HepG2 (cell line): ENCODE data around the gene GLI3. TPM values are rescaled to one million over a fixed set of nuclear protein-coding genes. Genes with fewer than 3 reads are reported as not detected.

Experiments used
- ATAC-seq: fragments of 200-7000 bp; cut with Tn5 transposase; 3 replicates; pipeline ENCODE4 v1.9.1; 2020; ENCODE audit warnings: mild to moderate bottlenecking, moderate library complexity
- BruUV-seq: library from RNA; stranded (reverse); fragments of 400-500 nt; replicated peaks from 2 replicates; lab custom pipeline; 2021; lab: Mats Ljungman, UMichigan
- CTCF ChIA-PET: fragments of 300-600 bp; formaldehyde crosslinking; extraction: SDS; loops from one replicate; lab custom pipeline; 2021; ENCODE audit warnings: low total read pairs, inconsistent platforms, low intra/inter-chr PET ratio; lab: Yijun Ruan, JAX
- POLR2A ChIA-PET: fragments of 350-600 bp; sonication (Branson Sonifier 250); formaldehyde crosslinking; loops from one replicate; lab custom pipeline; 2020; ENCODE audit warnings: antibody characterized with exemption, inconsistent platforms; lab: Yijun Ruan, JAX
- DNase-seq: peaks from one replicate; pipeline ENCODE4 v3.0.0-alpha.2; 2015; ENCODE audit warnings: low spot score
- FAIRE-seq: peaks from 3 replicates; lab custom pipeline; 2011; peaks lifted over from hg19 to GRCh38; lab: Jason Lieb, UNC
- H2AFZ ChIP-seq: one replicate; pipeline ENCODE4 v1.6.1; 2011; ENCODE audit warnings: low read length, inconsistent platforms
- H3K27ac ChIP-seq: fragments of 300-600 bp; 3 replicates; pipeline ENCODE4 v1.8.0; 2011; ENCODE audit warnings: mixed run types, mild to moderate bottlenecking, mixed read lengths, low read length, inconsistent platforms; ENCODE audit not compliant: insufficient read depth; ENCODE audit errors: extremely low read length
- H3K27me3 ChIP-seq, 2 experiments: fragments of 200-600 bp in 1 of 2; 2 replicates in 1 of 2; 3 replicates in 1 of 2; pipeline versions ENCODE4 v1.6.0 to v1.8.0; 2011; ENCODE audit warnings: low read length in 2 of 2, mild to moderate bottlenecking in 2 of 2, moderate library complexity in 2 of 2, inconsistent platforms in 1 of 2; ENCODE audit not compliant: insufficient read depth in 2 of 2, control insufficient read depth in 1 of 2
- H3K36me3 ChIP-seq, 2 experiments: fragments of 200-600 bp in 1 of 2; replicated peaks in 1 of 2; 2 replicates in 1 of 2; 3 replicates in 1 of 2; pipeline versions ENCODE4 v1.5.1 to v1.8.0; 2011; ENCODE audit warnings: low read length in 2 of 2, inconsistent platforms in 1 of 2; ENCODE audit not compliant: insufficient read depth in 2 of 2, control insufficient read depth in 1 of 2
- H3K4me1 ChIP-seq: 2 replicates; pipeline ENCODE4 v1.5.1; 2012; ENCODE audit warnings: low read length, inconsistent platforms; ENCODE audit not compliant: insufficient read depth
- H3K4me2 ChIP-seq: 2 replicates; pipeline ENCODE4 v1.6.0; 2011; ENCODE audit warnings: low read depth, low read length, inconsistent platforms
- H3K4me3 ChIP-seq, 3 experiments: fragments of 200-600 bp in 1 of 3; sonication (generic), shearing (Covaris generic) in 1 of 3; replicated peaks in 1 of 3; 2 replicates each; pipeline ENCODE4 v1.5.1; 2011 to 2016; ENCODE audit warnings: low read length in 3 of 3, inconsistent platforms in 2 of 3, low read depth in 2 of 3, mild to moderate bottlenecking in 2 of 3, control low read depth in 1 of 3, mixed read lengths in 1 of 3; ENCODE audit not compliant: insufficient read depth in 1 of 3
- H3K79me2 ChIP-seq: one replicate; pipeline ENCODE4 v1.6.1; 2011; ENCODE audit warnings: low read length, inconsistent platforms; ENCODE audit not compliant: insufficient read depth
- H3K9ac ChIP-seq: 2 replicates; pipeline ENCODE4 v1.6.0; 2011; ENCODE audit warnings: mild to moderate bottlenecking, low read depth, low read length, inconsistent platforms; ENCODE audit not compliant: insufficient read depth
- H3K9me3 ChIP-seq: 2 replicates; pipeline ENCODE4 v1.5.1; 2012; ENCODE audit warnings: mild to moderate bottlenecking, low read length
- H4K20me1 ChIP-seq: 2 replicates; pipeline ENCODE4 v1.6.0; 2011; ENCODE audit warnings: inconsistent platforms, mild to moderate bottlenecking, low read length, moderate library complexity; ENCODE audit not compliant: insufficient read depth
- CEBPB ChIP-seq: IDR thresholded peaks from 2 replicates; pipeline ENCODE4 v1.6.1; 2011; ENCODE audit warnings: low read depth, low read length, improper control_type of control experiment, borderline replicate concordance
- CEBPG ChIP-seq: IDR thresholded peaks from 2 replicates; pipeline ENCODE4 v1.6.1; 2016
- WGBS: methylation state at CpG from one replicate; pipeline ENCODE4 v1.1.6; 2017; ENCODE audit warnings: low lambda C conversion rate; 5-methylcytosine and 5-hydroxymethylcytosine counted together
- in situ Hi-C: cut with HindIII; loops from 2 replicates; pipeline ENCODE4 v1.10.0; 2017; ENCODE audit warnings: low pct_unique_long_range_greater_than_20kb; ENCODE audit not compliant: extremely low pct_ligation_motif_present
- intact Hi-C: fragments of 100-400 bp; cut with micrococcal nuclease; formaldehyde crosslinking; loops from one replicate; pipeline ENCODE4 v1.10.0; 2022; ENCODE audit not compliant: unreplicated experiment
- polyA plus RNA-seq, 8 experiments: library from polyadenylated mRNA; depleted of rRNA in 3 of 8; stranded (reverse) in 7 of 8; unstranded in 1 of 8; fragments of >200 nt; fragmentation: Illumina TruSeq in 4 of 8; extraction: Trizol in 4 of 8; gene quantifications; 2 replicates each; pipeline versions ENCODE4 v1.2.1 to v1.2.3, GENCODE V29; 2011 to 2016; ENCODE audit warnings: low read depth in 4 of 8, missing spikeins in 1 of 8, mixed read lengths in 1 of 8; ENCODE audit not compliant: insufficient read depth in 1 of 8
- total RNA-seq, 5 experiments: library from RNA; depleted of rRNA; stranded (reverse); fragments of >200 nt; fragmentation: Illumina TruSeq; extraction: Trizol; gene quantifications; 2 replicates each; pipeline ENCODE4 v1.2.3, GENCODE V29; 2016; ENCODE audit warnings: low read depth in 1 of 5
- TF ChIP-seq, protein P1 (sequence below): sonication (generic); formaldehyde crosslinking; IDR thresholded peaks from 2 replicates; pipeline ENCODE4 v1.8.0; 2022; ENCODE audit warnings: mild to moderate bottlenecking, missing genetic modification reagents
- TF ChIP-seq, protein P2 (sequence below): sonication (generic); formaldehyde crosslinking; IDR thresholded peaks from 2 replicates; pipeline ENCODE4 v1.4.0; 2020; ENCODE audit warnings: missing genetic modification reagents, borderline replicate concordance

GLI3 gene
- total and polyA plus RNA-seq, 2 of the 13 experiments (the other 11 are each of a cell fraction or from before 2014, with no cell fraction given) = not detected

DNA sequence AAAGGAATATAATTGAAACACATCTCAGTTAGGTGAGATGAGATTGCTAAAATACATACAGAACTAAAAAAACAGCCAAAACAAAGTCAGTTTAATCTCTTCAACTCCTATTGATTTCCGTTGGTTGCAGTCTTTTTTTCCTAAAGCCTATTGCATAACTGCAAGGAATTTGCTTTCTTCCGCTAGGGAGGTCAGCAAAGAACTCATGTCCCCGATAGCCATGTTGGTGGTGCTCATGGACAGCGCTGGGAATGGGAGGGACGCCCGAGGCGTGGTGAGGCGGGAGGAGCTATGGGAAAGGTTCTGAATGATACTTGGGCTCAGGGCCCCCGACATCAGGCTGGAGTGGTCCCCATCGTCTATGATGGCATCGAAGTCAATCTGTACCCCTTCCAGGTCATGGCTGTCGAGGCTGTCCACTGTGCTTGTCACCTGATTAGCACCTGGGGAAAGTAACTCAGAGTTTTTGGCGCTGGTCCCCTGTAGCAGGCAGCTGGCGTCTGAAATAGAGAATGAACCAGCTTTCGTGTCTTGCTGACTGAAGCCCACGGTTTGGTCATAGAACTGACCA, 272.7 kb downstream of the GLI3 start:
- ATAC-seq = no peak
- ChIA-PET POLR2A (no interaction called here), CTCF (no interaction called here)
- no peak overlapping the region for H3K4me3 ChIP-seq
- DNase-seq = no peak
- no TSS peak for BruUV-seq
- H4K20me1 ChIP-seq = no peaks in the 10 kb centered on the region
- intact Hi-C loops = no loop called here
- H3K4me1 ChIP-seq = no peaks in the 10 kb centered on the region
- H2AFZ ChIP-seq = no peak overlapping the region
- H3K4me2 ChIP-seq = no peak overlapping the region
- H3K27ac ChIP-seq = no peak overlapping the region
- WGBS = 43% methylated on average over 15 of the region's 16 CpGs
- no peaks in the 10 kb centered on the region for H3K9me3 ChIP-seq
- peak; percentile 18; the same call in 1 of the 2 replicates for TF ChIP-seq CEBPB
- TF ChIP-seq, protein P1, sequence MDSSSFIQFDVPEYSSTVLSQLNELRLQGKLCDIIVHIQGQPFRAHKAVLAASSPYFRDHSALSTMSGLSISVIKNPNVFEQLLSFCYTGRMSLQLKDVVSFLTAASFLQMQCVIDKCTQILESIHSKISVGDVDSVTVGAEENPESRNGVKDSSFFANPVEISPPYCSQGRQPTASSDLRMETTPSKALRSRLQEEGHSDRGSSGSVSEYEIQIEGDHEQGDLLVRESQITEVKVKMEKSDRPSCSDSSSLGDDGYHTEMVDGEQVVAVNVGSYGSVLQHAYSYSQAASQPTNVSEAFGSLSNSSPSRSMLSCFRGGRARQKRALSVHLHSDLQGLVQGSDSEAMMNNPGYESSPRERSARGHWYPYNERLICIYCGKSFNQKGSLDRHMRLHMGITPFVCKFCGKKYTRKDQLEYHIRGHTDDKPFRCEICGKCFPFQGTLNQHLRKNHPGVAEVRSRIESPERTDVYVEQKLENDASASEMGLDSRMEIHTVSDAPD (CRISPR knock-in tag) = no peak
- TF ChIP-seq CEBPG (CRISPR knock-in tag) = 0 out of 2 replicates have a peak, but pooled peaks have one; percentile 23
- TF ChIP-seq, protein P2, sequence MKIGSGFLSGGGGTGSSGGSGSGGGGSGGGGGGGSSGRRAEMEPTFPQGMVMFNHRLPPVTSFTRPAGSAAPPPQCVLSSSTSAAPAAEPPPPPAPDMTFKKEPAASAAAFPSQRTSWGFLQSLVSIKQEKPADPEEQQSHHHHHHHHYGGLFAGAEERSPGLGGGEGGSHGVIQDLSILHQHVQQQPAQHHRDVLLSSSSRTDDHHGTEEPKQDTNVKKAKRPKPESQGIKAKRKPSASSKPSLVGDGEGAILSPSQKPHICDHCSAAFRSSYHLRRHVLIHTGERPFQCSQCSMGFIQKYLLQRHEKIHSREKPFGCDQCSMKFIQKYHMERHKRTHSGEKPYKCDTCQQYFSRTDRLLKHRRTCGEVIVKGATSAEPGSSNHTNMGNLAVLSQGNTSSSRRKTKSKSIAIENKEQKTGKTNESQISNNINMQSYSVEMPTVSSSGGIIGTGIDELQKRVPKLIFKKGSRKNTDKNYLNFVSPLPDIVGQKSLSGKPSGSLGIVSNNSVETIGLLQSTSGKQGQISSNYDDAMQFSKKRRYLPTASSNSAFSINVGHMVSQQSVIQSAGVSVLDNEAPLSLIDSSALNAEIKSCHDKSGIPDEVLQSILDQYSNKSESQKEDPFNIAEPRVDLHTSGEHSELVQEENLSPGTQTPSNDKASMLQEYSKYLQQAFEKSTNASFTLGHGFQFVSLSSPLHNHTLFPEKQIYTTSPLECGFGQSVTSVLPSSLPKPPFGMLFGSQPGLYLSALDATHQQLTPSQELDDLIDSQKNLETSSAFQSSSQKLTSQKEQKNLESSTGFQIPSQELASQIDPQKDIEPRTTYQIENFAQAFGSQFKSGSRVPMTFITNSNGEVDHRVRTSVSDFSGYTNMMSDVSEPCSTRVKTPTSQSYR = no peak
- H3K79me2 ChIP-seq = no peaks in the 10 kb centered on the region
- no peak overlapping the region for H3K9ac ChIP-seq
- in situ Hi-C loops = no loop called here
- no peaks in the 10 kb centered on the region for H3K27me3 ChIP-seq
- no peaks in the 10 kb centered on the region for H3K36me3 ChIP-seq
- no peak for FAIRE-seq
